ENCODE measurements around the gene PLVAP.

- TF ChIP-seq ZNF629 (tag by site-specific recombination; IDR thresholded peaks at IDR 0.05) = no peak
- no peak; the same call in 1 of the 2 replicates for TF ChIP-seq ZNF26 (tag by site-specific recombination; IDR thresholded peaks at IDR 0.05)
- no peak for TF ChIP-seq ZNF416 (tag by site-specific recombination; IDR thresholded peaks at IDR 0.05)
- TF ChIP-seq ZNF132 (tag by site-specific recombination; IDR thresholded peaks at IDR 0.05; ENCODE audit: borderline replicate concordance) = no peak
- TF ChIP-seq CTCF (tag by site-specific recombination; IDR thresholded peaks at IDR 0.05) = 0 out of 2 replicates have a peak, but pooled peaks have one; percentile 8
- no peak for TF ChIP-seq EGR2 (tag by site-specific recombination; IDR thresholded peaks at IDR 0.05; ENCODE audit: low read depth)
- TF ChIP-seq KLF7 (tag by site-specific recombination; IDR thresholded peaks at IDR 0.05; ENCODE audit: borderline replicate concordance) = 0 out of 2 replicates have a peak, but pooled peaks have one; percentile 25
- no peak for TF ChIP-seq SP2 (tag by site-specific recombination; IDR thresholded peaks at IDR 0.05)
Observed at GRCh38 chr19:17337675-17338432, 39.3 kb downstream of the PLVAP start.

Data from HEK293 (cell line).